BE2C (cell line): ENCODE measurements around the gene CCDC6.
"Not testable (repeated sequence)": the region's sequence is repeated elsewhere in the genome, so short reads cannot be mapped to it uniquely, and the experiment has no call there.

Experiments used
- DNase-seq: peaks from one replicate; pipeline ENCODE4 v3.0.0-alpha.2; 2020
- H3K27me3 ChIP-seq: fragments of 250-450 bp; sonication (Bioruptor Pico); 2 replicates; pipeline ENCODE4 v1.5.1; 2020; ENCODE audit warnings: mild to moderate bottlenecking
- H3K36me3 ChIP-seq: fragments of 250-450 bp; sonication (Bioruptor Pico); 2 replicates; pipeline ENCODE4 v1.5.1; 2020; ENCODE audit warnings: mild to moderate bottlenecking
- H3K4me1 ChIP-seq: fragments of 250-450 bp; sonication (Bioruptor Pico); 2 replicates; pipeline ENCODE4 v1.5.1; 2020
- H3K4me3 ChIP-seq: 2 replicates; pipeline ENCODE4 v1.5.1; 2011; ENCODE audit warnings: low read depth, low read length
- H3K9me3 ChIP-seq: fragments of 250-450 bp; sonication (Bioruptor Pico); 2 replicates; pipeline ENCODE4 v1.5.1; 2020
- CTCF ChIP-seq: IDR thresholded peaks from 2 replicates; pipeline ENCODE4 v1.5.1; 2012; ENCODE audit warnings: mild to moderate bottlenecking, low read depth, low read length

The CCDC6 gene

GRCh38 chr10:59891349-59891748 is 15.0 kb downstream of the CCDC6 start:
- no peaks in the 10 kb centered on the region for H3K9me3 ChIP-seq
- no peak for TF ChIP-seq CTCF
- peaks cover 14% of the 10 kb centered on the region for H3K4me1 ChIP-seq
- H3K4me3 ChIP-seq, result no peak overlapping the region
- H3K36me3 ChIP-seq, result no peaks in the 10 kb centered on the region
- no peaks in the 10 kb centered on the region for H3K27me3 ChIP-seq
- DNase-seq, result no peak

GRCh38 chr10:59888781-59889435 is 17.4 kb downstream of the CCDC6 start:
- DNase-seq, result no peak
- Histone ChIP-seq H3K36me3 (no peaks in the 10 kb centered on the region), H3K4me1 (0 out of 2 replicates have a peak, but pooled peaks cover 2% of the 10 kb centered on the region), H3K9me3 (no peaks in the 10 kb centered on the region), H3K4me3 (no peak overlapping the region), H3K27me3 (no peaks in the 10 kb centered on the region)
- TF ChIP-seq CTCF, result no peak

GRCh38 chr10:59887972-59888640 is 18.2 kb downstream of the CCDC6 start:
- no peak overlapping the region for H3K4me3 ChIP-seq
- no peak for DNase-seq
- 0 out of 2 replicates have a peak, but pooled peaks cover 2% of the 10 kb centered on the region for H3K4me1 ChIP-seq
- H3K36me3 ChIP-seq, result no peaks in the 10 kb centered on the region
- H3K27me3 ChIP-seq, result no peaks in the 10 kb centered on the region
- no peak for TF ChIP-seq CTCF
- no peaks in the 10 kb centered on the region for H3K9me3 ChIP-seq

GRCh38 chr10:59887006-59887405 is 19.4 kb downstream of the CCDC6 start:
- no peak overlapping the region for H3K4me3 ChIP-seq
- 0 out of 2 replicates have a peak, but pooled peaks cover 2% of the 10 kb centered on the region for H3K4me1 ChIP-seq
- H3K36me3 ChIP-seq, result no peaks in the 10 kb centered on the region
- no peaks in the 10 kb centered on the region for H3K27me3 ChIP-seq
- DNase-seq, result no peak
- no peaks in the 10 kb centered on the region for H3K9me3 ChIP-seq
- TF ChIP-seq CTCF, result no peak

- H3K9me3 ChIP-seq, result no peaks in the 10 kb centered on the region
- no peak overlapping the region for H3K4me3 ChIP-seq
- no peak for TF ChIP-seq CTCF
- H3K27me3 ChIP-seq, result no peaks in the 10 kb centered on the region
- H3K4me1 ChIP-seq, result 0 out of 2 replicates have a peak, but pooled peaks cover 2% of the 10 kb centered on the region
- H3K36me3 ChIP-seq, result no peaks in the 10 kb centered on the region
- no peak for DNase-seq
These were observed 20.8 kb downstream of the CCDC6 start for GRCh38 chr10:59885430-59886134.

- not testable (repeated sequence) for H3K9me3 ChIP-seq, H3K36me3 ChIP-seq, H3K27me3 ChIP-seq, H3K4me1 ChIP-seq, DNase-seq, H3K4me3 ChIP-seq
These were observed 21.5 kb downstream of the CCDC6 start for GRCh38 chr10:59884893-59885292.
